Progenitor cell of endocrine pancreas (in vitro differentiated cells): Measurements from ENCODE around the gene CTPS2. TPM values are rescaled to one million over a fixed set of nuclear protein-coding genes. Genes with fewer than 3 reads are reported as not detected.
A peak's percentile ranks its signal among the peaks of the same experiment; 100 is the strongest.

Source experiments
- DNase-seq: peaks from one replicate; pipeline ENCODE4 v3.0.0; 2021; ENCODE audit warnings: low spot score; ENCODE audit not compliant: unreplicated experiment
- H3K27ac Mint-ChIP-seq: 2 replicates; pipeline ENCODE4 v1.8.0; 2021; ENCODE audit warnings: mild to moderate bottlenecking, moderate library complexity, mixed read lengths
- H3K27me3 Mint-ChIP-seq: 2 replicates; pipeline ENCODE4 v1.8.0; 2021; ENCODE audit warnings: mixed read lengths
- H3K36me3 Mint-ChIP-seq: 2 replicates; pipeline ENCODE4 v1.8.0; 2022; ENCODE audit warnings: mixed read lengths; ENCODE audit not compliant: insufficient read depth
- H3K4me1 Mint-ChIP-seq: 2 replicates; pipeline ENCODE4 v1.8.0; 2021; ENCODE audit warnings: low read depth, mixed read lengths
- H3K4me3 Mint-ChIP-seq: 2 replicates; pipeline ENCODE4 v1.8.0; 2021; ENCODE audit warnings: low read depth, mild to moderate bottlenecking, moderate library complexity, mixed read lengths
- H3K9me3 Mint-ChIP-seq: 2 replicates; pipeline ENCODE4 v1.8.0; 2021; ENCODE audit warnings: low read depth, mixed read lengths
- total RNA-seq: library from RNA; stranded (reverse); gene quantifications from 2 replicates; pipeline ENCODE4 v1.2.1, GENCODE V29; 2021
- TF ChIP-seq, protein P1 (sequence below): fragments of 200-600 bp; sonication (generic); IDR thresholded peaks from one replicate; pipeline ENCODE4 v1.5.0; 2021; ENCODE audit warnings: antibody characterized with exemption, mild to moderate bottlenecking; ENCODE audit not compliant: unreplicated experiment

CTPS2 gene
- total RNA-seq, 1 donor from 2014 or later, result 111 TPM

DNA sequence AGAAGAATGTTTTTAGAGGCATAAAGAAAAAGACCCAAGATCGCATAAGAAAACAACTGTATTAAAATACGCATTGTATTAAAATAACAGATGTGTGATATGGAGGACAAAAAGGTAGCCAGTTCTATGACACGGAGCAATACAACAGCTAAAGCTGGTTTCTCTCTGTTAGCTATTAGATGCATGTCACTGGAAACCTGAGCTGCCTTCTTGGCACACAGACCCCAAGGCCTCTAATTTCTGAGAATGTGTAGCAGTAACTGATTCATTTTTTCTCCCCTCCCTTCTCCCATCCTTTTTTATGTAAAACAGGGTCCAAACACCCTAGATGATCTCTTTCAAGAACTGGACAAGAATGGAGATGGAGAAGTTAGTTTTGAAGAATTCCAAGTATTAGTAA lies 58.4 kb downstream of the CTPS2 start:
- no peak for DNase-seq
- H3K27me3 Mint-ChIP-seq, result no peaks in the 10 kb centered on the region
- no peak overlapping the region for H3K4me3 Mint-ChIP-seq
- TF ChIP-seq, protein P1, sequence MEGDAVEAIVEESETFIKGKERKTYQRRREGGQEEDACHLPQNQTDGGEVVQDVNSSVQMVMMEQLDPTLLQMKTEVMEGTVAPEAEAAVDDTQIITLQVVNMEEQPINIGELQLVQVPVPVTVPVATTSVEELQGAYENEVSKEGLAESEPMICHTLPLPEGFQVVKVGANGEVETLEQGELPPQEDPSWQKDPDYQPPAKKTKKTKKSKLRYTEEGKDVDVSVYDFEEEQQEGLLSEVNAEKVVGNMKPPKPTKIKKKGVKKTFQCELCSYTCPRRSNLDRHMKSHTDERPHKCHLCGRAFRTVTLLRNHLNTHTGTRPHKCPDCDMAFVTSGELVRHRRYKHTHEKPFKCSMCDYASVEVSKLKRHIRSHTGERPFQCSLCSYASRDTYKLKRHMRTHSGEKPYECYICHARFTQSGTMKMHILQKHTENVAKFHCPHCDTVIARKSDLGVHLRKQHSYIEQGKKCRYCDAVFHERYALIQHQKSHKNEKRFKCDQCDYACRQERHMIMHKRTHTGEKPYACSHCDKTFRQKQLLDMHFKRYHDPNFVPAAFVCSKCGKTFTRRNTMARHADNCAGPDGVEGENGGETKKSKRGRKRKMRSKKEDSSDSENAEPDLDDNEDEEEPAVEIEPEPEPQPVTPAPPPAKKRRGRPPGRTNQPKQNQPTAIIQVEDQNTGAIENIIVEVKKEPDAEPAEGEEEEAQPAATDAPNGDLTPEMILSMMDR, result no peak
- H3K27ac Mint-ChIP-seq, result no peak overlapping the region
- H3K36me3 Mint-ChIP-seq, result peaks cover 33% of the 10 kb centered on the region
- H3K9me3 Mint-ChIP-seq, result no peaks in the 10 kb centered on the region
- H3K4me1 Mint-ChIP-seq, result peaks cover 4% of the 10 kb centered on the region

DNA sequence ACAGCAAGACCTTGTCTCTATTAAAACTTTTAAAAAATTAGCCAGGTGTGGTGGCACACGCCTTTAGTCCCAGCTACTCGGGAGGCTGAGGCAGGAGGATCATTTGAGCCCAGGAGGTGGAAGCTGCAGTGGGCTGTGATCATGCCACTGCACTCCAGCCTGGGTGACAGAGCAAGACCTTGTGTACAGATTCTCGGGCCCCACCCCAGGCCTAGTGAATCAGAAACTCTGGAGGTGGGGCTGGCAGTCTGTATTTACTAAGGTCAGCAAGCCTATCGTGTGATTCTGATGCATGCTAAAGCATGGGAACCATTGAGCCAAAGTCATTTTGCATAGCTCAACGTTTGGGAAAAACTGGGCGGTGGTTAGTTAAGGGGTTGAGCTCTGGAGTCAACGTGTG lies 59.0 kb downstream of the CTPS2 start:
- Mint-ChIP-seq H3K4me3 (no peak overlapping the region), H3K36me3 (peaks cover 30% of the 10 kb centered on the region), H3K9me3 (no peaks in the 10 kb centered on the region), H3K27me3 (no peaks in the 10 kb centered on the region), H3K27ac (peak overlapping the region; percentile 59), H3K4me1 (peaks cover 9% of the 10 kb centered on the region)
- TF ChIP-seq, protein P1, result no peak
- DNase-seq, result no peak

DNA sequence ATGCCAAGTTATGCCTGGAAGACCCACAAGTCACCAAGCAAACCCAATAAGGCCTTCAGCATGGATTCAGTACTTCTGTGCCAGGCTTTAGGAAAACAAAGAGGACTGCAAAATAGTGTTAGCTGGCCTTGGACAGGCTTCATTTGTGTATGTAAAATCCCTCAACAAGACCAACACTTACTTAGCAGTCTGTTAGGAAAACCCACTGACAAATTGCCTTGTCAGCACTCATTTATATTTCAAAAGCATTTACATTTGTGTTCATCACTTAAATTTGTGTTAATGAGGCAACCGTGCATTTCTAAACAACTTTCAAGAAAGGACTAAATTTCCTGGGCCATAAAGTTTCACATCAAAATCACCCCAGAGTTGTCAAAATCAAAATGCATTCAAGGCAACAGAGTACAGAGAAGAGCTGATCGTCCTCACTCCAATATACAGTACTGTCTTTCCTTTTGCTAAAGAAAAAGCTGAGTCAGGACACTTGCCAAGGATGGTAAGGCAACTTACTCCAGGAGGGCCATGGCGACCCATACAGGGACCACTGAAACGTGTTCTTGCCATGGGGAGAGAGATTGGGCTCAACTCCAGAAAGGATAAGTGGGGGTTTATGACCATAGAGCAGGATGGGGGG lies 61.0 kb downstream of the CTPS2 start:
- peak overlapping the region; percentile 69 for H3K27ac Mint-ChIP-seq
- no peaks in the 10 kb centered on the region for H3K9me3 Mint-ChIP-seq
- H3K27me3 Mint-ChIP-seq, result no peaks in the 10 kb centered on the region
- TF ChIP-seq, protein P1, result no peak
- peaks cover 24% of the 10 kb centered on the region for H3K36me3 Mint-ChIP-seq
- DNase-seq, result no peak
- no peak overlapping the region for H3K4me3 Mint-ChIP-seq
- peaks cover 17% of the 10 kb centered on the region for H3K4me1 Mint-ChIP-seq

DNA sequence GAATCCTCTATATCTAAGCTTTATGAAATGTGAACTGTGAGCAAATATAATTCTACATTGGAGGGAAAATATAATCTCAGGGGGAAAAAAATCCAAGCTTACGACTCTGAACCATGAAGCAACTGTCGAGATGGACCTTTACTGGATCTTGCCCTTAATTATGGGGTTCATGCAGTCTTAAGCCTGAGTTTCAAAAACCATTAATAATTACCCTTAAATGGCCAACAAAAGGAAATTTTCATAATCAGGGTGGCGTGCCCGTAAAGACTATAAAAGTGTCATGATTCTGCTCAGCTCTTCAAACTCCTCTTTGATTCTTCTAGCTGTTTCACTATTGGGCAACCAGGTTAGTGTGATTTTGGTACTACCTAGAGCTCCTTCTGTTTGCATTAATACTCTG lies 62.6 kb downstream of the CTPS2 start, which contains the start of gene S100G:
Gene S100G (plus strand): TSS at position 301 of the 400 bp plus-strand sequence. CDS start 849 bp downstream, outside the sequence.
- Mint-ChIP-seq H3K36me3 (peaks cover 27% of the 10 kb centered on the region), H3K9me3 (no peaks in the 10 kb centered on the region), H3K27me3 (no peaks in the 10 kb centered on the region), H3K27ac (peak within 1 kb of the TSS; percentile 43), H3K4me1 (peaks cover 24% of the 10 kb centered on the region), H3K4me3 (no peak within 1 kb of the TSS)
- TF ChIP-seq, protein P1, result no peak
- no peak for DNase-seq

DNA sequence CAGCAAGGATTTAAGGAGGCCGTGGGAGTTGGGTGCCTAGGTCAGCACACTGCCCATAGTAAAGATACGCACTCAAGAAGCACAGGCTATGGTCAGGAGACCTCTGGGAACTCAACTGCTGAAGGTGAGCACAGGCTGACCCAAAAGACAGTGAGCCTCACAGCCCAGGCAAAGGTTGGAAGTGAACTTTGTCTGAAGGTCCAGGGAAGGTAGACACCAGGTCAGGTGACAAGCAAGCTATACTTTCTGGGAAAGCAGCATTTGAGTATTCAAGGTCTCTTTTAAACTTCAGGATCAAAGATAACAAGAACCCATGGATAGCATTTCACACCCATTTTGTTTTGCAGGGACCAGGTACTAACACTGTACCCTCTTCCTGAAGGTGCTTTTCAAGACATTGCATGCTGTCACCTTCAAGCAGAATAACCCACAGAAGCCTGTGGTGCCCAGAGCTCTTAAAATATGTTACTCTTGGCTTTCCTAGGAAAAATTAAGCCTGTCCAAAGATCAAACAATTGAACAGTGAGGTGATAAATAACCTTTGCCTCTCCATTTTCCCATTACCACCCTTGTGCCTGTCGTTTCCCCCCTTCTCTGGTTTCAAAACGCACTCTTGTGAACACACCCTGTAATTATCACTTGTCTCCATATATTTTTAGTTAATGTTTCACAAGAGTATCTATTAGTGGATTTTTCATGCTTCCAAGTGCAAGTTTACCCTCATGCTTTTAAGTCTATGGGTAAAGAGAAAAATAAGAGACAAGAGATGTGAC lies 65.9 kb downstream of the CTPS2 start:
- H3K36me3 Mint-ChIP-seq, result peaks cover 37% of the 10 kb centered on the region
- H3K9me3 Mint-ChIP-seq, result no peaks in the 10 kb centered on the region
- no peak overlapping the region for H3K4me3 Mint-ChIP-seq
- no peak for DNase-seq
- peak overlapping the region; percentile 78 for H3K27ac Mint-ChIP-seq
- H3K4me1 Mint-ChIP-seq, result peaks cover 37% of the 10 kb centered on the region
- TF ChIP-seq, protein P1, result no peak
- H3K27me3 Mint-ChIP-seq, result no peaks in the 10 kb centered on the region
